Measurements from ENCODE around the gene MASTL. TPM values are rescaled to one million over a fixed set of nuclear protein-coding genes. Genes with fewer than 3 reads are reported as not detected.

Gene MASTL
- total RNA-seq, 1 experiment from 2014 or later, result 8.0 TPM

DNA sequence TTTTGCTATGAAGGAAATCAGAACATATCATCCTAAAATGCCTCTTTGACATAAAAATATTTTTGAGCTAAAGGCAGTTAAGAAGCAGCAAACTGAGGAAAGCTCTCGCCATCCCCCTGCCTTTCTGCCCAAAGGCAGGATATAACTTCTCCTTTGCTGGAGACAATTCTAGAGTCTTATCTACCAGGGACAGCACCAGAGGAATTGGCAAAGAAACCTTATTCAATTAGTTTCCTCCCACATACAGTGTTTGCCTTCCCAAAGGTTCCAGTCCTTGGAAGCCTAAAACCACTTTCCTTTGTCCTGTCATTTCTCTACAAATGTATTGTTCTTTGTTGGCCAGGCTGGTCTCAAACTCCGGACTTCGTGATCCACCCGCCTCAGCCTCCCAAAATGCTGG, 33.7 kb downstream of the MASTL start:
- H3K27ac Mint-ChIP-seq (ENCODE audit: low read depth, unreplicated experiment), result no peak overlapping the region
- peaks cover 6% of the 10 kb centered on the region for H3K4me1 Mint-ChIP-seq (ENCODE audit: insufficient read depth, unreplicated experiment)
- peaks cover 33% of the 10 kb centered on the region for H3K36me3 Mint-ChIP-seq (ENCODE audit: insufficient read depth, unreplicated experiment)
- DNase-seq (ENCODE audit: unreplicated experiment), result no peak
- BruUV-seq (replicated peaks), result no TSS peak
- H3K4me3 Mint-ChIP-seq (ENCODE audit: unreplicated experiment), result no peak overlapping the region
- POLR2A ChIA-PET, result no interaction called here
- H3K9me3 Mint-ChIP-seq (ENCODE audit: unreplicated experiment), result no peaks in the 10 kb centered on the region
- H3K27me3 Mint-ChIP-seq (ENCODE audit: insufficient read depth, unreplicated experiment), result no peaks in the 10 kb centered on the region
- intact Hi-C loops (cut with micrococcal nuclease), result no loop called here
- CTCF ChIA-PET, result interaction anchor here (0.5 kb wide), 1 partner anchor 34 kb away, joined by 4 read pairs; no protein-coding TSS in a partner anchor
- TF ChIP-seq, protein P1, sequence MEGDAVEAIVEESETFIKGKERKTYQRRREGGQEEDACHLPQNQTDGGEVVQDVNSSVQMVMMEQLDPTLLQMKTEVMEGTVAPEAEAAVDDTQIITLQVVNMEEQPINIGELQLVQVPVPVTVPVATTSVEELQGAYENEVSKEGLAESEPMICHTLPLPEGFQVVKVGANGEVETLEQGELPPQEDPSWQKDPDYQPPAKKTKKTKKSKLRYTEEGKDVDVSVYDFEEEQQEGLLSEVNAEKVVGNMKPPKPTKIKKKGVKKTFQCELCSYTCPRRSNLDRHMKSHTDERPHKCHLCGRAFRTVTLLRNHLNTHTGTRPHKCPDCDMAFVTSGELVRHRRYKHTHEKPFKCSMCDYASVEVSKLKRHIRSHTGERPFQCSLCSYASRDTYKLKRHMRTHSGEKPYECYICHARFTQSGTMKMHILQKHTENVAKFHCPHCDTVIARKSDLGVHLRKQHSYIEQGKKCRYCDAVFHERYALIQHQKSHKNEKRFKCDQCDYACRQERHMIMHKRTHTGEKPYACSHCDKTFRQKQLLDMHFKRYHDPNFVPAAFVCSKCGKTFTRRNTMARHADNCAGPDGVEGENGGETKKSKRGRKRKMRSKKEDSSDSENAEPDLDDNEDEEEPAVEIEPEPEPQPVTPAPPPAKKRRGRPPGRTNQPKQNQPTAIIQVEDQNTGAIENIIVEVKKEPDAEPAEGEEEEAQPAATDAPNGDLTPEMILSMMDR (IDR thresholded peaks at IDR 0.05; ENCODE audit: unreplicated experiment), result no peak

DNA sequence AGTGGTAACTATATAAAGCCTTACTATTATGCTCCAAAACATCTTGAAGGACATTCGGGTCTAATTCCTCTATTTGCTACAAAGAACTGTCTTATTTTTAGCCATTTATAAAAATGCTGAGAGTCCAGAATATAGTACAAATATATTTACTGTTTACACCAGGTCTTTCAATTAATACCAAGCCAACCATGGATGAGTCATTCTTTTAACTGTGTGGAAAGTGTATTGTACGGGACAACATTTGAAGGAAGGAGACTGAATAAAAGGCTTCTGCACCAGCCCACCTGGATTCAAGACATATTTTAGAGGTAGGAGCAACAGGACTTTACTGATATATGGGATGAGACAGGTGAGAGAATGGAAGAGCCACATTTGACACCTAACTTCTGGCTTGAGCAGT, 35.4 kb downstream of the MASTL start:
- no TSS peak for BruUV-seq (replicated peaks)
- Mint-ChIP-seq H3K4me3 (ENCODE audit: unreplicated experiment) (no peak overlapping the region), H3K36me3 (ENCODE audit: insufficient read depth, unreplicated experiment) (peaks cover 20% of the 10 kb centered on the region), H3K4me1 (ENCODE audit: insufficient read depth, unreplicated experiment) (peaks cover 6% of the 10 kb centered on the region), H3K27me3 (ENCODE audit: insufficient read depth, unreplicated experiment) (no peaks in the 10 kb centered on the region), H3K27ac (ENCODE audit: low read depth, unreplicated experiment) (no peak overlapping the region), H3K9me3 (ENCODE audit: unreplicated experiment) (no peaks in the 10 kb centered on the region)
- ChIA-PET CTCF (no interaction called here), POLR2A (no interaction called here)
- intact Hi-C loops (cut with micrococcal nuclease), result no loop called here
- DNase-seq (ENCODE audit: unreplicated experiment), result peak; percentile 5
- TF ChIP-seq, protein P1 (IDR thresholded peaks at IDR 0.05; ENCODE audit: unreplicated experiment), result no peak

DNA sequence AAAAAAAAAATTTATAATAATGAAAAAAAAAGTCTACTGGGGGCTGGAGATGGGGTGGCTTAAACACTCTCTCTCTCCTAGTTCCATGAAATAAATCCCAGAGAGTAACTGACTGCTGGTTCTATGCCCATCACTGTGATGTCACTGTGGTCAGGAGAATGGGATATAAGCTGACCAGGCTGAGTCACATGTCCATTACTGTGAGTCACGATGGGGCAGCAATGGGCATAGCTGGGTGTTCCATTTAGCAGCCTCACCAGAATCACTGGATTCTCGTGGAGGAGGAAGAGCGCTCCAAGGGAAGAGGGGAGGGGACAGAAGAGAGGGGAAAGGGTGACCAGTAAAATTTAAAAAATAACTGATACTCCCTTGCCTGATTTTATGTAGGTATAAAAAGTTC, 37.1 kb downstream of the MASTL start:
- peak; percentile 91 for DNase-seq (ENCODE audit: unreplicated experiment)
- peak overlapping the region; percentile 24 for H3K27ac Mint-ChIP-seq (ENCODE audit: low read depth, unreplicated experiment)
- peaks cover 6% of the 10 kb centered on the region for H3K4me1 Mint-ChIP-seq (ENCODE audit: insufficient read depth, unreplicated experiment)
- no TSS peak for BruUV-seq (replicated peaks)
- CTCF ChIA-PET, result no interaction called here
- POLR2A ChIA-PET, result interaction anchor here (0.7 kb wide), 2 partner anchors 15 to 1180 kb away, joined by 3 to 4 read pairs; no protein-coding TSS in a partner anchor
- peaks cover 12% of the 10 kb centered on the region for H3K36me3 Mint-ChIP-seq (ENCODE audit: insufficient read depth, unreplicated experiment)
- no peaks in the 10 kb centered on the region for H3K27me3 Mint-ChIP-seq (ENCODE audit: insufficient read depth, unreplicated experiment)
- intact Hi-C loops (cut with micrococcal nuclease), result no loop called here
- no peak overlapping the region for H3K4me3 Mint-ChIP-seq (ENCODE audit: unreplicated experiment)
- H3K9me3 Mint-ChIP-seq (ENCODE audit: unreplicated experiment), result no peaks in the 10 kb centered on the region
- TF ChIP-seq, protein P1 (IDR thresholded peaks at IDR 0.05; ENCODE audit: unreplicated experiment), result no peak

DNA sequence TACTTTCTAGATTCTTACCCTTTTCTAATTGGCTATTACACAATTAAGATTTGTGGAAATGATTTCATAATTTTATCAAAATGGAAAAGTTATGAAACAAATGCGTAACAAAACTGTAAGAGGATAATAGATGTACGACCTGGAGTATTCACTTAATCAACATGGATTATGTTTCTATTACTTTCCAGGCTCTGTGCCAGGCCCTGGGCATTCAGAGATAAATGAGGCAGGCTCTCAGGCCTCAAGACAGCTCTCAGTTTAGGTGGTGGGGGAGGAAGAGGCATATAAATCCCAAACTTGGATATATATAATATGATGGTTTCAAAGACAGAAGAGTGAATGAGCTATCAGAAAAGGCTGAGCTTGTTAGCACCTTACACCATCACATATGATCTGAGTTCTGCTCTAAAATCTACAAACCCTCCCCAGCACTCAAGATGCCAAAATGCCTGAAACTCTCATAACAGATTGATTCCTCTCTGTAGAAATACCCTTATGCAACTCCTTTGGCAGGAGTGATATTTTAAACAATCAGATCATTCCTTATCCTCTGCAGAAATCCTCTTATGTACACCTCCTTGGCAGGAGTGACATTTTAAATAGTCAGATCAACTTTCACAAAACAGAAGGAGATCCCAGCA, 42.9 kb downstream of the MASTL start:
- TF ChIP-seq, protein P1 (IDR thresholded peaks at IDR 0.05; ENCODE audit: unreplicated experiment), result no peak

More for the DNA sequence above, 42.9 kb downstream of the MASTL start:
- intact Hi-C loops (cut with micrococcal nuclease), result no loop called here
- H3K27ac Mint-ChIP-seq (ENCODE audit: low read depth, unreplicated experiment), result no peak overlapping the region
- no peak overlapping the region for H3K4me3 Mint-ChIP-seq (ENCODE audit: unreplicated experiment)
- POLR2A ChIA-PET, result no interaction called here
- no peaks in the 10 kb centered on the region for H3K4me1 Mint-ChIP-seq (ENCODE audit: insufficient read depth, unreplicated experiment)
- peaks cover 30% of the 10 kb centered on the region for H3K36me3 Mint-ChIP-seq (ENCODE audit: insufficient read depth, unreplicated experiment)
- H3K9me3 Mint-ChIP-seq (ENCODE audit: unreplicated experiment), result no peaks in the 10 kb centered on the region
- no TSS peak for BruUV-seq (replicated peaks)
- H3K27me3 Mint-ChIP-seq (ENCODE audit: insufficient read depth, unreplicated experiment), result no peaks in the 10 kb centered on the region
- no peak for DNase-seq (ENCODE audit: unreplicated experiment)
- CTCF ChIA-PET, result no interaction called here
